CD4-positive, alpha-beta T cell (primary cell): ENCODE results near the gene SSBP4. TPM values are rescaled to one million over a fixed set of nuclear protein-coding genes. Genes with fewer than 3 reads are reported as not detected.

Experiments
- ATAC-seq: fragments of 200-7000 bp; cut with Tn5 transposase; one replicate; pipeline ENCODE4 v1.10.0; 2022; ENCODE audit warnings: mild to moderate bottlenecking; ENCODE audit not compliant: poor library complexity
- CTCF ChIA-PET: fragments of 350-600 bp; sonication (Branson Sonifier 250); formaldehyde crosslinking; loops from one replicate; lab custom pipeline; 2021; ENCODE audit warnings: antibody characterized with exemption, inconsistent platforms; lab: Charles Lee
- POLR2A ChIA-PET: fragments of 350-600 bp; sonication (Branson Sonifier 250); formaldehyde crosslinking; loops from one replicate; lab custom pipeline; 2021; ENCODE audit warnings: antibody characterized with exemption, inconsistent platforms; lab: Charles Lee
- DNase-seq, 14 experiments: peaks; one replicate each; pipeline ENCODE4 v3.0.0-alpha.2; 2013 to 2020; ENCODE audit warnings: mixed read lengths in 2 of 14
- H3K27ac ChIP-seq, 2 donors: one replicate each; pipeline versions ENCODE4 v1.5.1 to v1.7.0; 2013; ENCODE audit warnings: low read length in 2 of 2, low read depth in 1 of 2, mild to moderate bottlenecking in 1 of 2
- H3K27me3 ChIP-seq, 2 experiments: 1 replicate in 1 of 2; 2 replicates in 1 of 2; pipeline versions ENCODE4 v1.6.1 to v1.7.0; 2013; ENCODE audit warnings: low read length in 2 of 2, control low read depth in 1 of 2, mild to moderate bottlenecking in 1 of 2, moderate library complexity in 1 of 2; ENCODE audit not compliant: insufficient read depth in 2 of 2, control insufficient read depth in 1 of 2
- H3K36me3 ChIP-seq: one replicate; pipeline ENCODE4 v1.6.1; 2013; ENCODE audit warnings: low read length, control low read depth; ENCODE audit not compliant: insufficient read depth
- H3K4me1 ChIP-seq: one replicate; pipeline ENCODE4 v1.6.1; 2013; ENCODE audit warnings: low read length, control low read depth; ENCODE audit not compliant: insufficient read depth
- H3K4me3 ChIP-seq: one replicate; pipeline ENCODE4 v1.5.1; 2013; ENCODE audit warnings: mild to moderate bottlenecking, low read length, moderate library complexity
- H3K9me3 ChIP-seq, 2 experiments: 1 replicate in 1 of 2; 2 replicates in 1 of 2; pipeline versions ENCODE4 v1.6.1 to v1.7.0; 2013; ENCODE audit warnings: low read length in 2 of 2, mild to moderate bottlenecking in 2 of 2, control low read depth in 1 of 2, moderate library complexity in 1 of 2; ENCODE audit not compliant: control insufficient read depth in 1 of 2, insufficient read depth in 1 of 2
- H3K27ac Mint-ChIP-seq: one replicate; pipeline ENCODE4 v1.8.0; 2020; ENCODE audit warnings: mixed read lengths
- H3K27me3 Mint-ChIP-seq: one replicate; pipeline ENCODE4 v1.8.0; 2021; ENCODE audit warnings: mixed read lengths
- H3K36me3 Mint-ChIP-seq: one replicate; pipeline ENCODE4 v1.8.0; 2021; ENCODE audit warnings: low read depth, mixed read lengths
- H3K4me1 Mint-ChIP-seq: one replicate; pipeline ENCODE4 v1.8.0; 2021; ENCODE audit warnings: low read depth, mixed read lengths
- H3K4me3 Mint-ChIP-seq: one replicate; pipeline ENCODE4 v1.8.0; 2020; ENCODE audit warnings: mild to moderate bottlenecking, mixed read lengths
- H3K9me3 Mint-ChIP-seq: one replicate; pipeline ENCODE4 v1.8.0; 2020; ENCODE audit warnings: mixed read lengths
- intact Hi-C, 2 experiments: fragments of 100-400 bp; cut with DNase I in 1 of 2; cut with micrococcal nuclease in 1 of 2; formaldehyde crosslinking; loops; one replicate each; pipeline versions ENCODE4 v1.15.1 to v1.9.0; 2023 to 2025; cut with DNase I, micrococcal nuclease
- total RNA-seq, 174 experiments: library from RNA in 2 of 174; stranded (reverse) in 2 of 174; gene quantifications; one replicate each; pipeline ENCODE4 v1.2.3 and lab custom pipeline; 2021 to 2026
- TF ChIP-seq, protein P1 (sequence below): fragments of 200-600 bp; IDR thresholded peaks from one replicate; pipeline ENCODE4 v1.8.0; 2022; ENCODE audit warnings: antibody characterized with exemption, mild to moderate bottlenecking

The SSBP4 gene
- total RNA-seq, 2 experiments from 2014 or later = 44.0 to 50.9 TPM

DNA sequence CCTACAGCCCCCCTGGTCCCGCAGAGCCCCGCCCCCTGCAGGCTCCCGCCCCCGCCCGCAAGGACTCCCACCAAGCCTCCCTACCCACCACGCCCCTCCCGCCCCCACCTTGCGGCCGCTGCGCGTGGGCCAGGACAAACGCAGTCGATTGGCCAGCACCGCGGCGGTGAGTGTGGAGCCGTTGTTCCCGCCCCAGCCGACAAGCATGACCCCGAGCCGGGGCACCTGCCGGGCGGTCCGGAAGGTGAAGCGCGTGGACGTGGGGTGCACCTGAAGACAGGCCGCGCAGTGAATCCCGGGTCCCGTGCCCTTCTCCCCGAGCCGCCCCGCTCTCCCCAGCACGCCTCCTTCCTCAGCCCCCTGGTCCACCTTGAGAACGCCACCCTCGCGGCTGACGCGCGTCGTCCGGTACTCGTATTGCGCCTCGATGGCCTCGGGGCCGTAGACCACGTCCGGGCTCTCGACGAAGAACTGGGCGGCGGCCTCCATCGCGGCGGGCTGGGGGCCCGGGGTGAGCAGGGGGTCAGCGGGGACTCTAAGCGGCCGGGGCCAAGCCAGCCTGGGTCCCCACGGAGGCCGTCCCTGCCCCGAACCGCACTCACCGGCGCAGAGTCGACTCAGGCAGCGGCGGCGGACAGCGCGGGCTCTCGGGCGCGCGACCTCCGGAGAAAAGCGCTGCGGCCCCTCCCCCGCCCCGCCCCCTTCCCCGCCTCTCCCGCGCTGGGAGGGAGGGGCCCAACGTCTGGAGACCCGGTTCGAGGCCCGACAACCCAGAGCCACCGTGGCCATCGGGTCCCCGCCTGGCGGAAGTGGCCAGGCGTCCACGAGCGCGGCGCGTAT lies 18.5 kb downstream of the SSBP4 start, which contains the start of gene ISYNA1:
ISYNA1 (minus strand) TSS at position 643 of the 840 bp plus-strand sequence; CDS start at position 489, 154 bp downstream.
- POLR2A ChIA-PET = interaction anchor here (0.5 to 1.1 kb wide), 6 partner anchors 9 to 482 kb away, joined by 3 to 7 read pairs (median 4); partner anchors contain the start of genes COPE, DDX49, JUND and SSBP4
- intact Hi-C loops = no loop called here

DNA sequence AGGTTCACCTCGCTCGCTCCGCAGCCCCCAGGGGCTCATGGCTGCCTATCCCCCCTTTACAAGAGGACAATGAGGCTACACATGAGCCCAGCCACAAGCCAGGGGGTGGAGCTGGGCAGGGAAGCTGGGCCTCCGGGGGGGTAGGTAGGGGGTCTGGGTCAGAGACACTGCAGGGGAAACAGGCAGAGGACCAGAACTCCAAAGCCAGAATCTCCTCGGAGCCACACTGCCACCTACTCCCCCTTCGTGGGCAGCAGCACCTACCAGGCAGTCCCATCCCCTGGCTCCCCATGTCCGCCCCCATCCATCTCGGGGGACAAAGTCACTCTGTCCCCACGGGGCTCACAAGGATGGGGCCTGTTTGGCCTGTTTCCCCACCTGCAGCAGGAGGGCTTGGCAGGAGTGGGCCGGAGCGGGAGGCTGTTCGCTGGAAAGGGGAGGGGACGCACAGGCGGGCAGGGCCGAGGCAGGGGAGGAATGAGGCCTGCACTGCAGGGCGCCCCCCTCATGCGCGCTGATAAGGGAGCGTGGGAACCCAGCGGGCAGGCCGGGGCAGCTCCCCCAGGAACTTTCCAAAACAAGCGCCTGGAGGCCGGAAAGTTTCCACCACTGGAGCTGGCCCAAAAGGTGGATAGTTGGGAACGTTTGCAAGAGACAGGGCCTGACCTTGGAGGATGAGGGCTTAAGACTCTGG lies 19.3 kb downstream of the SSBP4 start:
- Mint-ChIP-seq H3K27me3 (no peaks in the 10 kb centered on the region), H3K4me3 (peak overlapping the region; percentile 71), H3K27ac (no peak overlapping the region), H3K9me3 (no peaks in the 10 kb centered on the region), H3K36me3 (peaks cover 11% of the 10 kb centered on the region), H3K4me1 (peaks cover 41% of the 10 kb centered on the region)
- TF ChIP-seq, protein P1, sequence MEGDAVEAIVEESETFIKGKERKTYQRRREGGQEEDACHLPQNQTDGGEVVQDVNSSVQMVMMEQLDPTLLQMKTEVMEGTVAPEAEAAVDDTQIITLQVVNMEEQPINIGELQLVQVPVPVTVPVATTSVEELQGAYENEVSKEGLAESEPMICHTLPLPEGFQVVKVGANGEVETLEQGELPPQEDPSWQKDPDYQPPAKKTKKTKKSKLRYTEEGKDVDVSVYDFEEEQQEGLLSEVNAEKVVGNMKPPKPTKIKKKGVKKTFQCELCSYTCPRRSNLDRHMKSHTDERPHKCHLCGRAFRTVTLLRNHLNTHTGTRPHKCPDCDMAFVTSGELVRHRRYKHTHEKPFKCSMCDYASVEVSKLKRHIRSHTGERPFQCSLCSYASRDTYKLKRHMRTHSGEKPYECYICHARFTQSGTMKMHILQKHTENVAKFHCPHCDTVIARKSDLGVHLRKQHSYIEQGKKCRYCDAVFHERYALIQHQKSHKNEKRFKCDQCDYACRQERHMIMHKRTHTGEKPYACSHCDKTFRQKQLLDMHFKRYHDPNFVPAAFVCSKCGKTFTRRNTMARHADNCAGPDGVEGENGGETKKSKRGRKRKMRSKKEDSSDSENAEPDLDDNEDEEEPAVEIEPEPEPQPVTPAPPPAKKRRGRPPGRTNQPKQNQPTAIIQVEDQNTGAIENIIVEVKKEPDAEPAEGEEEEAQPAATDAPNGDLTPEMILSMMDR = no peak
- peaks cover 6% of the 10 kb centered on the region for H3K36me3 ChIP-seq
- H3K27me3 ChIP-seq = no peaks in the 10 kb centered on the region
- CTCF ChIA-PET = interaction anchor here (1.1 to 3.1 kb wide), 2 partner anchors 20 to 50 kb away, joined by 3 to 10 read pairs; partner anchors contain the start of gene SSBP4
- no peak for ATAC-seq
- peaks cover 0 to 8% of the 10 kb centered on the region in 2 experiments for H3K9me3 ChIP-seq
- intact Hi-C loops = no loop called here
- no peak overlapping the region for H3K27ac ChIP-seq
- peak overlapping the region; percentile 68 for H3K4me3 ChIP-seq
- H3K4me1 ChIP-seq = peaks cover 52% of the 10 kb centered on the region
- peak in 1 of 14 experiments; percentile 58 for DNase-seq
- POLR2A ChIA-PET = interaction anchor here (0.6 kb wide), 1 partner anchor 263 kb away, joined by 5 read pairs; no protein-coding TSS in a partner anchor

More for the DNA sequence above, 18.5 kb downstream of the SSBP4 start, which contains the start of gene ISYNA1:
- Mint-ChIP-seq H3K36me3 (peaks cover 9% of the 10 kb centered on the region), H3K27ac (peak within 1 kb of the TSS; percentile 81), H3K4me1 (peaks cover 41% of the 10 kb centered on the region), H3K4me3 (peak within 1 kb of the TSS; percentile 84), H3K27me3 (no peaks in the 10 kb centered on the region), H3K9me3 (no peaks in the 10 kb centered on the region)
- H3K4me1 ChIP-seq = peaks cover 53% of the 10 kb centered on the region
- no peak within 1 kb of the TSS for H3K27ac ChIP-seq
- peaks cover 5% of the 10 kb centered on the region for H3K36me3 ChIP-seq
- TF ChIP-seq, protein P1 = no peak
- peaks cover 0 to 8% of the 10 kb centered on the region in 2 experiments for H3K9me3 ChIP-seq
- no peaks in the 10 kb centered on the region for H3K27me3 ChIP-seq
- DNase-seq (peak in 11 of 14 experiments; percentile 40 to 77 (median 47)), ATAC-seq (peak; percentile 24)
- H3K4me3 ChIP-seq = peak within 1 kb of the TSS; percentile 68
- CTCF ChIA-PET = interaction anchor here (1.9 kb wide), 1 partner anchor 13 kb away, joined by 4 read pairs; no protein-coding TSS in a partner anchor
